ENCODE data around the gene APOB.

Gene APOB

DNA sequence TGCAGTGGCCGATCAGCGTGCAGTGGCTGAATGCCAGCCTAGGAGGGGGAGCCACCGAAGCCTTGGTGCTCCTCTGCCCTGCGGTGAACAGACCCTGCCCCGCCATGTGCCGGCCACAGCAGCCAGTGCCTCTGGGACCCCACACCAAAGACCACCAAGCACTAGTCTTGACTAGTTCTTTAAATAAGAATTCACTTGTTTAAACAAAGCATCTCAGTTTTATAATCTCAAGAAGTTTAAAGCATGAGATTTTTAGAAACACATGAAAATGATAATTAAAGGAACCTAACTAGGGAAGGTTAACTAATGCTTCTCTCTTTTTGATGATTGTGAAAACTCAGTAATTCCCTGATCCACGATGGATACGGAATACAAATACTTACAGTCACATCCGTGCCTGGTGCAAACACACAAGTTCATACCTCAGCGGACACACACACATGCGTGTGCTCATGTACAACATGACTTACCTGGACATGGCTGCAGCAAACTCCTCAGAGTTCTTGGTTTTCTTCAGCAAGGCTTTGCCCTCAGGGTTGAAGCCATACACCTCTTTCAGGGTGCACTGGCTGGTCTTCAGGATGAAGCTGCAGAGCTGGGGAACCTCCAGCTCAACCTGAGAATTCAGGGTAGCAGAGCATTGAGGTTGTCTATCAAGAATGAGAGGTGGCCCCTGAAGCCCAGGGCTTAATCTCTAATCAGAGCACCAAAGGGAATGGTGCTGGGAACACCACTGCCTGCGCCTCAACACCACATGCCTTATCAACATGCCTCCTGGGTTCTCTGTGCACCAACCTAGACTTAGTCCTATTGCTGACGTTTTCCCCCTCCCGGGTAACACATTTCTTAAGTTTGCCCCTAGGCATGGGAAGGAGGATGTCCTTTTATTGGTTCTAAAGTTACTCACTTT, 3.1 kb downstream of the APOB start:
- Mint-ChIP-seq H3K36me3 (ENCODE audit: insufficient read depth) (no peaks in the 10 kb centered on the region), H3K4me1 (ENCODE audit: low read depth in 2 of 2) (peaks cover 4 to 8% of the 10 kb centered on the region in 2 donors), H3K27me3 (peaks cover 30 to 47% of the 10 kb centered on the region in 2 donors), H3K27ac (no peak overlapping the region), H3K4me3 (no peak overlapping the region), H3K9me3 (no peaks in the 10 kb centered on the region)
- no peak for ATAC-seq (replicated peaks)
- DNase-seq: no peak

DNA sequence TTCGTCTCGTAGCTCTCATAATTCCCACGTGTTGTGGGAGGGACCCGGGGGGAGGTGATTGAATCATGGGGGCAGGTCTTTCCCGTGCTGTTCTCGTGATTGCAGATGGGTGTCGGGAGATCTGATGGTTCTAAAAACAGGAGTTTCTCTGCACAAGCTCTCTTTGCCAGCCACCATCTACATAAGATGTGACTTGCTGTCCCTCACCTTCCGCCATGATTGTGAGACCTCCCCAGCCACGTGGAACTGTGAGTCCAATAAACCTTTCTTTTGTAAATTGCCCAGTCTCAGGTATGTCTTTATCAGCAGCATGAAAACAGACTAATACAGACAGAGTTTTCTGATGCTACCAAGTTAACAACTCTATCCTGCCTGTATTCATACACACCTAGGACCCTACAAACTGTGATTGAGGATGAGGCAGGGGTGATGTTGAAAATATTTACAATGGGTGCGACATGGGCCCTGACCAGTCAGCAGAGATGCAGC, 3.9 kb downstream of the APOB start:
- no peak overlapping the region for H3K4me3 Mint-ChIP-seq
- H3K4me1 Mint-ChIP-seq (ENCODE audit: low read depth in 2 of 2): peaks cover 4 to 8% of the 10 kb centered on the region in 2 donors
- H3K9me3 Mint-ChIP-seq: no peaks in the 10 kb centered on the region
- no peak overlapping the region for H3K27ac Mint-ChIP-seq
- DNase-seq (no peak), ATAC-seq (replicated peaks) (no peak)
- H3K27me3 Mint-ChIP-seq: peaks cover 28 to 48% of the 10 kb centered on the region in 2 donors
- H3K36me3 Mint-ChIP-seq (ENCODE audit: insufficient read depth): no peaks in the 10 kb centered on the region

DNA sequence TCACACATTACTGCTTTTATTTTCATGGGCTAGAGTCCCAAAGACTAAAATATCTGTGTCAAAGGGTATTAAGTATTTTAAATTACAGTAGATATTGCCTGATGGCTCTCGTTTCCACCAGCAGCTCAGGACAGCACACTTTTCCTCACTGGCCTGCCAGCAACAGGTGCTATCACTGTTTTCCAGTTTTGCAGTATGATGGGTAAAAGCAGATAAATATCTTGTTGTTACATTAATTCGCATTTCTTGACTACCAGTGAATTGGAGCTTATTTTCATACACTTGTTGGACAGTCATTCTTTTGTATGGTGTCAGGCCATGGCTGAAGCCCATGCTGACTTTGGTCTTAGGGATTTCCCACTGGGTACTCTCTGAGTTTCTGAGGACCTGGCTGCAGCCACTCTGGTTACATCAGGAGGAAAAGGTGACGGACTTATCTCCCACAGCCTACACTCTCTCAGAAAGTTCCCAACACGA, 4.8 kb downstream of the APOB start:
- Mint-ChIP-seq H3K27me3 (peaks cover 19 to 39% of the 10 kb centered on the region in 2 donors), H3K36me3 (ENCODE audit: insufficient read depth) (no peaks in the 10 kb centered on the region), H3K9me3 (no peaks in the 10 kb centered on the region), H3K27ac (no peak overlapping the region), H3K4me3 (no peak overlapping the region), H3K4me1 (ENCODE audit: low read depth in 2 of 2) (peaks cover 4 to 8% of the 10 kb centered on the region in 2 donors)
- DNase-seq: no peak
- ATAC-seq (replicated peaks): no peak

DNA sequence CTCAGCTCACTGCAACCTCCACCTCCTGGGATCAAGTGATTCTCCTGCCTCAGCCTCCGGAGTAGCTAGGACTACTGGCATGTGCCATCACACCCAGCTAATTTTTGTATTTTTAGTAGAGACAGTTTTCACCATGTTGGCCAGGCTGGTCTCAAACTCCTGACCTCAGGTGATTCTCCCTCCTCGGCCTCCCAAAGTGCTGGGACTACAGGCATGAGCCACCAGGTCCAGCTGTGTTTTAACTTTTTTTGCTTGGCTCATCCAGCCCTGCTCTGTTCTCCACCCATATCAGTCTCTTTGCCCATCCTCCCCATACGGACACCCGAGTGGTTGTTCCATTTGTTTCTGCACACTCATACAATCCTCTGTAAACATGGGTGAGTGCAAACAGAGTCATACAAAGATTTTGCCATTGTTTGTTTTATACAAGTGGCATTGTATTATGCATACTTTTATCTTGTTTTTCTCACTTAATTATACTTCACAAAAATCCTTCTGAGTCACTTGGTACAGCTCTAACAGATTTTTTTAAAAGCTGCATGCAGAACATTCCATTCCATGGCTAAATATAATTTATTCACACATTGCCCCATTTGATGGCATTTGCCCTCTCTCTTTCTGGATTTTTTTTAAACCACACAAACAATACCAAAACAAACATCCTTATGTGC, 5.3 kb downstream of the APOB start:
- no peak for DNase-seq
- H3K27me3 Mint-ChIP-seq: peaks cover 17 to 38% of the 10 kb centered on the region in 2 donors

DNA sequence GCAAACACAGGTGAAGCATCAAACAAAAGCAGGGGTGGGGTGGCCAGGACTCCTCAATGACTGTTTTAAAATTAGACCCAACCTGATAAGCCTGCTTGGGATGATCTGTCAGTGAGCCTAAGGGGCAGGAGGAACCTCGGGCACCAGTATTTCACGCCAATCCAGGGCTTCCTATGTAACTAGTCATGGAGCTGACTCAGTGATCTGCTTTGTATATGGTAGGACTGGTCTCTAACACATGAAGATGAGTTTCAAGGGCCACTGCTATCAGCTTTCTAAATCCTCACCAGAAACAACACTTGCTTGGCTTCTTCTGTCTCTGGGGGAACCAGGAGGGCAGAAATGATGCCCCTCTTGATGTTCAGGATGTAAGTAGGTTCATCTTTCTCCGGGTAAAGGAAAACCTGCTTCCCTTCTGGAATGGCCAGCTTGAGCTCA, 6.2 kb downstream of the APOB start:
- H3K27ac Mint-ChIP-seq: no peak overlapping the region
- no peak for DNase-seq
- no peak overlapping the region for H3K4me3 Mint-ChIP-seq
- ATAC-seq (replicated peaks): no peak
- no peaks in the 10 kb centered on the region for H3K36me3 Mint-ChIP-seq (ENCODE audit: insufficient read depth)
- H3K27me3 Mint-ChIP-seq: peaks cover 12 to 31% of the 10 kb centered on the region in 2 donors
- H3K9me3 Mint-ChIP-seq: no peaks in the 10 kb centered on the region
- H3K4me1 Mint-ChIP-seq (ENCODE audit: low read depth in 2 of 2): peaks cover 0 to 4% of the 10 kb centered on the region in 2 donors

More for the DNA sequence above, 5.3 kb downstream of the APOB start:
- H3K4me1 Mint-ChIP-seq (ENCODE audit: low read depth in 2 of 2): peaks cover 4 to 8% of the 10 kb centered on the region in 2 donors
- H3K4me3 Mint-ChIP-seq: no peak overlapping the region
- H3K9me3 Mint-ChIP-seq: no peaks in the 10 kb centered on the region
- no peaks in the 10 kb centered on the region for H3K36me3 Mint-ChIP-seq (ENCODE audit: insufficient read depth)
- no peak for ATAC-seq (replicated peaks)
- no peak overlapping the region for H3K27ac Mint-ChIP-seq

DNA sequence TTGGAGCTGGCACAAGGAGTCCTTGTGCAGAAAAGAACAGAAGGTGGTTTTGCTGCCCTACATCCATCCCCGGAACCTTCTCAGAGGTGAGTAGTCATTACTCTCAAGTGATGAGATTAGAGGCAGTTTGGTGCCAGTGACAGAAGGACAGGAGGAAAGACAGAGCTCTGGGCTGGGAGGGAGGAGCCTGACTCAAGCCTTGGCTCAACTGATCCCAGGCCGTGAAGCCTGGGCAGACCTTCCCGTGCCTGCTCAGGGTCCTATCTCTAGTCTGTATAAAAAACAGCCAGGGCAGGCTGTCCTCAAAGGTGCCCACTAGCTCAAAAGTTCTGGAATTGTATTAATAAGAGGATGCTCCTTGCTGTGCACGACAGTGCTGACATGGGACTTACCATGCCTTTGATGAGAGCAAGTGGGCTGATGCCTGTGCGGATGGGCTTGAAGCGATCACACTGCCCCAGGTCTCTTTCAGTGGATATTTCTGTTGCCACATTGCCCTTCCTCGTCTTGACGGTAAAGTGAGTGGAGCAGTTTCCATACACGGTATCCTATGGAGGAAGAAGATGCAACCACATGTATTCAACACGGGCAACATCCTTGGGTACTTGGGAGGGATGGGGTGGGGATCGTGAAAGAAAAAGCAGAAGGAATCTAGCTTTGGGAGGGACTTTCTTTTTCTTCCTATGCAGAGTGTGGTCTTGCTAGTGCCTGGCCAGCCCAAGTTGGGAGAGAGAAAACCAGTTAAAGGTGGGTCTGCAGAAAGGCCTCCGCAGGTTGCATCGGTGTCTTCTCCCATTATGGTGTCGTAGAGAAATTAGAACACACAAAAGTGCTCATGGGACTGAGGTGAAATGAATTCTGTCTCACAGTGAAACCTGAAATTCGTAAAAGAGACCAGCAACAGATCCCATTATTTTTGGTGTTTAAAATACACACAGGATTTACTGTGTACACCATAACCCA, 6.9 kb downstream of the APOB start:
- DNase-seq: no peak
- Mint-ChIP-seq H3K27ac (no peak overlapping the region), H3K4me1 (ENCODE audit: low read depth in 2 of 2) (peaks cover 0 to 4% of the 10 kb centered on the region in 2 donors), H3K9me3 (no peaks in the 10 kb centered on the region), H3K36me3 (ENCODE audit: insufficient read depth) (no peaks in the 10 kb centered on the region), H3K4me3 (no peak overlapping the region), H3K27me3 (peaks cover 5 to 24% of the 10 kb centered on the region in 2 donors)
- no peak for ATAC-seq (replicated peaks)

DNA sequence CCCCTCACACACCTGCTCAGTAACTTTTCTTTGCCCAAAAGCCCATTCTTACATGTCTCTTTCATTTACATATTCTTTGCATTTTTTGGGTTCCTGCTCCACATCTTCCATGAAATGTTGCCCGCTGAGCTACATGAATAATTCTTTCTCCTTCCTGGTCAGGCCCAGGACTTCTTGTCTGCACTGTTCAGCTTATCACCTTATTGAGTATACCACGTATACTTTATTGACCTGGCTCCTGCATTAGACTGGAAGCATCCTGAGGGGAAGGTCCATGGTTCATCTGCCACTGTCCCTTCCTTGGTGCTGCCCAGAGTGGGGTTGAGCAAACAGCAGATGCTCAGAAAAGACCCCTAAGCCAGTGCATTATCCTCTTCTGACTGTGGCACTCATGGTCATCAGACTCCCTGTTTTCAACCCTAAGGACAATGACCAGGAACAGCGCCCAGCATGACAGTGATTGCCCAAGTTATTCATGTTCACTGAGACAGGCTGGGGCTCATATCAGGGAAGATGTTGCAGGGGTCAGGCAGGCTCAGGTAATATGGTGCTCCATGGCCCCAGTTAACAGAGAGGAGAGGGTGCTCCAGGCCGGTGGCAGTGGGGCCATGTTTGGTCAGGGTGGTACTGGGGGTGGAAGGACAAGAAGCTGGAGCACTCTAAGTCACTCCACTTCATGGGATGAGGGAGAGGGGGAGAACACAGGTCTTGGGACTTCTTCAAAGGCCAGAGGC, 7.7 kb downstream of the APOB start:
- H3K9me3 Mint-ChIP-seq: no peaks in the 10 kb centered on the region
- H3K27ac Mint-ChIP-seq: no peak overlapping the region
- H3K4me1 Mint-ChIP-seq (ENCODE audit: low read depth in 2 of 2): peaks cover 0 to 4% of the 10 kb centered on the region in 2 donors
- H3K27me3 Mint-ChIP-seq: peaks cover 5 to 19% of the 10 kb centered on the region in 2 donors
- DNase-seq (no peak), ATAC-seq (replicated peaks) (no peak)
- no peaks in the 10 kb centered on the region for H3K36me3 Mint-ChIP-seq (ENCODE audit: insufficient read depth)
- no peak overlapping the region for H3K4me3 Mint-ChIP-seq

DNA sequence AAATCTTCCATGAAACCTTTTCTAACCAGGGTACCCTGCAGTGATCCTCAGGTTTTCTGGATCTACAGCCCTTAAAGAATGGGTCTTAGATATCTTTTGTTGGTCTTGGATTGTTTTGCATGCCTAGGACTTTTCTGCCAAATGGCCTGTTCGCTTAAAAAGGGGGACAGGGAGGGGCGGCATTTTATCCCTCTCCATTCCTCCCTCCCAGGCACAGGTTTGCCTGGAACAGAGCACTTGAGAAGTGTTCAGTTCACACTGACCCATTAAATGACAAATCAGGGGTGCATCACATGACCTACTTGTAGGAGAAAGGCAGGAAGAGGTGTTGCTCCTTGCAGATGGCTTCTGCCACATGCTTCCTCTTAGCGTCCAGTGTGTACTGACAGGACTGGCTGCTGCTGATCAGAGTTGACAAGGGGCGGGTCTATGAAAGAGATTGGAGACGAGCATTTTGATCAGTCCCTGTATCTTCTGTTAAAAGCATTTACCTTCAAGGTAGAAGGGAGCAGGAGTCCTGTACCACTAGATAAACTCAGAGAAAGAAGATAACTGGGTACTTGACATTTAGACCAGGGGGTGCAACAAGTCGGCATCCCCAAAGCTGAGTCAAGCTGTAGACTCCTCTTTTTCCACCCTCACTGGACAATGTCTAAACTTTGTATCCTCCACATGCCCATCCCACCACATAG, 8.4 kb downstream of the APOB start:
- Mint-ChIP-seq H3K9me3 (no peaks in the 10 kb centered on the region), H3K27ac (no peak overlapping the region), H3K4me1 (ENCODE audit: low read depth in 2 of 2) (peaks cover 0 to 4% of the 10 kb centered on the region in 2 donors), H3K27me3 (peaks cover 5 to 19% of the 10 kb centered on the region in 2 donors), H3K36me3 (ENCODE audit: insufficient read depth) (no peaks in the 10 kb centered on the region), H3K4me3 (no peak overlapping the region)
- DNase-seq (no peak), ATAC-seq (replicated peaks) (no peak)

DNA sequence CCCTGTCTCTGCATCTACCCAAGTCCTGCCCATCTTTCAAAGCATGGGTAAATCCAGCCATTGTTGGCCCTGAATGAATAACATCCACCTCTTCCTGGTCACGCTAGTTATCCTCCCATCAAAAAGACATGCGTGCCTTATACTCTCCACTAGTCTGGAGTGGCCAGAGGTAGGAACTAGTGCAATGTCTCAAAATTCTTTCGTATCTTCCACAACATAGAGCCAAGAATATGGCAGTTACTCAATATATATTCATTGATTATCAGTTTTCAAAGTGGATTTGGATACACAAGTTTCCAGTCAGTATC, 8.9 kb downstream of the APOB start:
- DNase-seq (no peak), ATAC-seq (replicated peaks) (no peak)
- peaks cover 5 to 19% of the 10 kb centered on the region in 2 donors for H3K27me3 Mint-ChIP-seq
- peaks cover 0 to 4% of the 10 kb centered on the region in 2 donors for H3K4me1 Mint-ChIP-seq (ENCODE audit: low read depth in 2 of 2)
- H3K4me3 Mint-ChIP-seq: no peak overlapping the region
- H3K9me3 Mint-ChIP-seq: no peaks in the 10 kb centered on the region
- no peak overlapping the region for H3K27ac Mint-ChIP-seq
- H3K36me3 Mint-ChIP-seq (ENCODE audit: insufficient read depth): no peaks in the 10 kb centered on the region

DNA sequence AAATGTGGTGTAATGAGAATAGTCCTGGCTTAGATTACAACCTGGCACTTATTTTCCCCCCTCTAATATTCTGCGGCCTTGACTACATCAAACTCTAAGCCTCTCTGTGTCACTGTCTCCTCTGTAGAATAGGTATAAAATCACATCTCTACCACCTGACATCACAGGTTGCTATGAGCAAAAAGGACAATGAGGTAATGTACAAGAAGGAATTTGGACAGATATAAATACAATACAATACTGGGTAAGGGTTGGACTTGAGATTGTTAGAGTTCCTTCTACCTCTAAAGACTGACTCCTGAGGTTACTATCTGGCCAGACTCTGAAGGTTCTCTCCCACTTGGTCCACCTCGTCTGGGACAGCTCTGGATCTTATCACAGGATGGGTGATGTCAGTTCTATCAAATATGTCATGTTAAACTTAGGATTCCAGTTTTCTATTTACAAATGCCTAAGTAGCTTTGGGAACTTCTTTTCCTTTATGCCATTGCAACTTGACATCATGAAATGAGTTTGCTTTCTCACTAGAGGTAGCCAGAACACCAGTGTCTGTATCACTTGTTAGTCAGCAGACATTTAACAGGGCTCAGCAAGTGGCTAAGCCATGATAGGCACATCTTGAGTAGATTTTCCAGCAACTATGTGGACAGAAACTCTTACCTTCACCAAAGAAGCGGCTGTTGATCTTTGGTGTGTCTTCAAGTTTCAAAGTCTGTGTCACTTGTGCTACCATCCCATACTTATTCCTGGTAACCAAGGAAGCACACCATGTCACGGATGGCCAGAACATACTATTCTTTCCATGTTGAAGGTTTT, 9.5 kb downstream of the APOB start:
- peaks cover 0 to 4% of the 10 kb centered on the region in 2 donors for H3K4me1 Mint-ChIP-seq (ENCODE audit: low read depth in 2 of 2)
- no peaks in the 10 kb centered on the region for H3K9me3 Mint-ChIP-seq
- ATAC-seq (replicated peaks): no peak
- H3K4me3 Mint-ChIP-seq: no peak overlapping the region
- H3K27ac Mint-ChIP-seq: no peak overlapping the region
- peaks cover 5 to 19% of the 10 kb centered on the region in 2 donors for H3K27me3 Mint-ChIP-seq
- DNase-seq: no peak
- no peaks in the 10 kb centered on the region for H3K36me3 Mint-ChIP-seq (ENCODE audit: insufficient read depth)

DNA sequence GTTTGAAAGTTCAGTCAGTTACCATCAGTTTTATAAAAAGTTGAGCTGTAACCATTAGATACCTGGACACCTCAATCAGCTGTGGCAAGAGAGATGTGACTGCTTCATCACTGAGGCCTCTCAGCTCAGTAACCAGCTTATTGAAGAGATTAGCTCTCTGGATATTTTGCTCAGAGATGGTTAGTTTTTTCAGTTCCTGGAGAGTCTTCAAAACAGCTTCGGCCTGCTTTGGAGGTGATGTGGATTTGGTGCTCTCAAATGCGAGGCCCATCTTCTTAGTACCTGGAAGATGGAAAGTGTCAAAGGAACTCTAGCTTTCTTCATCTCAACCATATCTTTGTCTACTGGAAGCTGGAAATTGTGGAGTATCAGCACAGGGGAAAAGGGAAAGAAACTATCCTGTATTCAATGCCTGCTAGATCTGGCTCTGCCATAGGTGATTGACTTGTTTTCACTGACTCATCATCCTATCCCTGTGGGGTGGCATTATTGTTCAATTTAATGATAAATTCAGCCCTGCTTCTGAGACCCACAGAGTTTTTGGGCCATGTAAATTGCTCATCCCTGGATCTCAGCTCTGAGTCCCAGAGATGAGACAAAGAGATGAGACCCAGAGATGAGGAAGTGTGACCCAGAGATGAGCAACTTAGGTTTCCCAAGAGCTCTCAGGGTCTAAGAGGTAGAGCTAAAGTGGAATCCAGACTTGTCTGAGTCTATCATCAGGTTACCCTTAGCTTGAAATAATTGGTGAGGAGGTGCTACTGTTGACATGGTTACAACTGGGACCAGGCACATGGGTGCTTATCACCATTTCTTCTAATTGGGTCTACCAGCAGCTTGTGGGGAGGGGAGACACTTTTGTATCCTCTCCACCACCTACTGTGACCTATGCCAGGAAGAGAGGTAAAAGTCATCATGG, 10.4 kb downstream of the APOB start:
- peaks cover 7 to 25% of the 10 kb centered on the region in 2 donors for H3K27me3 Mint-ChIP-seq
- H3K36me3 Mint-ChIP-seq (ENCODE audit: insufficient read depth): no peaks in the 10 kb centered on the region
- ATAC-seq (replicated peaks) (no peak), DNase-seq (no peak)
- H3K4me3 Mint-ChIP-seq: no peak overlapping the region
- peaks cover 0 to 4% of the 10 kb centered on the region in 2 donors for H3K4me1 Mint-ChIP-seq (ENCODE audit: low read depth in 2 of 2)
- H3K27ac Mint-ChIP-seq: no peak overlapping the region
- H3K9me3 Mint-ChIP-seq: no peaks in the 10 kb centered on the region

Data from effector memory CD8-positive, alpha-beta T cell (primary cell).